ENCODE data around the gene COBL. TPM values are rescaled to one million over a fixed set of nuclear protein-coding genes. Genes with fewer than 3 reads are reported as not detected.

Gene COBL
- total RNA-seq, 4 donors from 2014 or later, result 62.4 to 114 (median 72.2) TPM

DNA sequence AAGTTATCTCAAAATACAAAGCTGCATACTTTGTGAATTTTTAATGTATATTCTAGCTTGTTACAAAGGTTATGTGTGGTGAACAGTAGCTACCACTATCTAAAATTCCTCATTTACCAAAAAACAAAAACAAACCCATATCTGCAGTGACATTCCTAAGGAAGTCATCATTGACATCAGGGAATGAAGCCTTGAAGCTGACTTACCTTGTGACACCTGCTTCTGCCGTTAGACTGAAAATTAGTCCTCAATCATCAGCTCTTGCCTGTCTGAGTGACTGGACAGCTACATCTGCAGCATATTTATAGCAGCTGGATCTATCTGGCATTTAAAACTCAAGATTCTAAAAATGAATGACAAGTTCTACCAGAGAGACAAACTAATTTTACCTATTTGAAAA, 43.2 kb downstream of the COBL start:
- Histone ChIP-seq H3K4me3 (no peak overlapping the region), H3K4me1 (no peaks in the 10 kb centered on the region), H3K27me3 (no peaks in the 10 kb centered on the region), H3K36me3 (no peaks in the 10 kb centered on the region), H3K9me3 (no peaks in the 10 kb centered on the region), H3K27ac (no peak overlapping the region)
- WGBS, 2 donors (ENCODE audit: low coverage in 1 of 2), result 91 to 100% methylated on average over 1 of the region's 1 CpG
- intact Hi-C loops (cut with DNase I; ENCODE audit: low total_unique reads), result no loop called here
- no peak for DNase-seq
- in situ Hi-C loops (cut with MboI; ENCODE audit: low pct_ligation_motif_present in 1 of 4, low pct_unique_long_range_greater_than_20kb in 1 of 4, low sequenced_read_pairs in 3 of 4), result no loop called here
- TF ChIP-seq POLR2AphosphoS5 (IDR thresholded peaks at IDR 0.05) (no peak), POLR2A (IDR thresholded peaks at IDR 0.05) (no peak), EP300 (IDR thresholded peaks at IDR 0.05; ENCODE audit: low read depth) (no peak)
- TF ChIP-seq, protein P1, sequence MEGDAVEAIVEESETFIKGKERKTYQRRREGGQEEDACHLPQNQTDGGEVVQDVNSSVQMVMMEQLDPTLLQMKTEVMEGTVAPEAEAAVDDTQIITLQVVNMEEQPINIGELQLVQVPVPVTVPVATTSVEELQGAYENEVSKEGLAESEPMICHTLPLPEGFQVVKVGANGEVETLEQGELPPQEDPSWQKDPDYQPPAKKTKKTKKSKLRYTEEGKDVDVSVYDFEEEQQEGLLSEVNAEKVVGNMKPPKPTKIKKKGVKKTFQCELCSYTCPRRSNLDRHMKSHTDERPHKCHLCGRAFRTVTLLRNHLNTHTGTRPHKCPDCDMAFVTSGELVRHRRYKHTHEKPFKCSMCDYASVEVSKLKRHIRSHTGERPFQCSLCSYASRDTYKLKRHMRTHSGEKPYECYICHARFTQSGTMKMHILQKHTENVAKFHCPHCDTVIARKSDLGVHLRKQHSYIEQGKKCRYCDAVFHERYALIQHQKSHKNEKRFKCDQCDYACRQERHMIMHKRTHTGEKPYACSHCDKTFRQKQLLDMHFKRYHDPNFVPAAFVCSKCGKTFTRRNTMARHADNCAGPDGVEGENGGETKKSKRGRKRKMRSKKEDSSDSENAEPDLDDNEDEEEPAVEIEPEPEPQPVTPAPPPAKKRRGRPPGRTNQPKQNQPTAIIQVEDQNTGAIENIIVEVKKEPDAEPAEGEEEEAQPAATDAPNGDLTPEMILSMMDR (IDR thresholded peaks at IDR 0.05), result no peak

DNA sequence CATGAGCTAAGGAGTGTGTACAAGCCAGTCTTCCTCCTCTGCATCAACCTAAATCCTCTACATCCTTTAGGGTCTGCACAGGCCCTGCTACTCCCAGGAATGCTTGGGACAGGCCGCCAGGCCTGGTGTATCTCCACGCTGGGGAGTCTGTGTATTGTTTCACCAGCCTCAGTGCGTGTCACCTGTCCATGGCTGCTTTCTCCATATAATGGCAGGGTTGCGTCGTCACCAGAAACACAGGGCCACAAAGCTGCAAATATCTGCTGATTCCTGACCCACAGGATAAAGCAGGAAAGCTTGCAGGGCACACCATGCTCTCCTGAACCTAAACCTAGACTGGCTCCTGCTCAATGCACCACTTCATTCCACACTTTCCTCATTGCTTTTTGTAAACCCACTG, 45.6 kb downstream of the COBL start:
- WGBS, 2 donors (ENCODE audit: low coverage in 1 of 2), result 84% methylated on average over 5 of the region's 5 CpGs; no CpG with 5 or more reads in 1 of the 2 donors
- H3K27me3 ChIP-seq, result no peaks in the 10 kb centered on the region
- H3K4me1 ChIP-seq, result peaks cover 0 to 2% (median under 1%) of the 10 kb centered on the region in 4 donors
- in situ Hi-C loops (cut with MboI; ENCODE audit: low pct_ligation_motif_present in 1 of 4, low pct_unique_long_range_greater_than_20kb in 1 of 4, low sequenced_read_pairs in 3 of 4) (no loop called here), intact Hi-C loops (cut with DNase I; ENCODE audit: low total_unique reads) (no loop called here)
- H3K9me3 ChIP-seq, result no peaks in the 10 kb centered on the region
- H3K4me3 ChIP-seq, result no peak overlapping the region
- no peaks in the 10 kb centered on the region for H3K36me3 ChIP-seq
- no peak for DNase-seq
- TF ChIP-seq POLR2AphosphoS5 (IDR thresholded peaks at IDR 0.05), result no peak
- TF ChIP-seq POLR2A (IDR thresholded peaks at IDR 0.05), result no peak
- TF ChIP-seq, protein P1 (IDR thresholded peaks at IDR 0.05), result no peak
- no peak for TF ChIP-seq EP300 (IDR thresholded peaks at IDR 0.05; ENCODE audit: low read depth)
- no peak overlapping the region for H3K27ac ChIP-seq

DNA sequence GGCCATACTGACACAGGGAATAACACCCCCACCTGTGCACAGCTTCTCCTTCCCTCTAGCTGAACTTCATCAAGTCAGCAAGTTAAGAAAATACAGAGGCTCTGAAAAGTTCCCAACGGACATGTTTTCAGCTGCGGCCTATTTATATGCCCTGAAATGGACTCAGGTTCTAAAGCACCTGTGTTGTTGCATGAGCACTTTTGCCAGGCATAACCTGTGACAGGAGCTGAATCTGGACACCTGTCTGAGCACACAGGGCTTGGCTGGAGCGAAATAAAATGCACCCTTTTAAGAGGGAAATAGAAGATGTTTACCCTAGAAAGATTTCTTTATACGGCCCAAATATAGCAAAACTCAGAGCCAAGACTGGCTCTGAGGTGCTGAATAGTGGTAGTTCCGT, 46.7 kb downstream of the COBL start:
- DNase-seq, result no peak
- in situ Hi-C loops (cut with MboI; ENCODE audit: low pct_ligation_motif_present in 1 of 4, low pct_unique_long_range_greater_than_20kb in 1 of 4, low sequenced_read_pairs in 3 of 4), result no loop called here
- TF ChIP-seq, protein P1 (IDR thresholded peaks at IDR 0.05), result no peak
- no peaks in the 10 kb centered on the region for H3K9me3 ChIP-seq
- WGBS, 2 donors (ENCODE audit: low coverage in 1 of 2), result 82% methylated on average over 5 of the region's 5 CpGs; no CpG with 5 or more reads in 1 of the 2 donors
- peaks cover 3 to 11% (median 7%) of the 10 kb centered on the region in 4 donors for H3K4me1 ChIP-seq
- no peak overlapping the region for H3K27ac ChIP-seq
- intact Hi-C loops (cut with DNase I; ENCODE audit: low total_unique reads), result no loop called here
- H3K27me3 ChIP-seq, result no peaks in the 10 kb centered on the region
- H3K4me3 ChIP-seq, result no peak overlapping the region
- H3K36me3 ChIP-seq, result no peaks in the 10 kb centered on the region

DNA sequence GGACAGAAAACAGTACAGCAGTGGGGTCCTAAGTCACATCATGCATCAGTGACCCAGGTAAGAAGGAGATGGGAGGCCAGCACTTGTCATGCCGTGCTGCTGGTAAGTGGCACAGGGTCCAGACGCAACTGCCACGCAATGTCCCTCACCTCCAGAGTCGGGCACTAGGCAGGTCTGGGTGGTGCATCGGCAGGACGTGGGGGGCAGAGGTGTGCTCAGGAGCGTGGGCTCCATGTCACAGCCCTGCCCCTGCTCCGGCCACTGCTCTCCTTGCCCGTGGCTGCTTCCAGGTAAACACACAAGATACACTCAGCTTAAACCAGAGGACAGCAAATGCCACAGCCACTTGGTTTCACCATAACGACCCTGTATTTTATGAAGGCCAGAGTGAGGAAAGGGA, 47.3 kb downstream of the COBL start:
- in situ Hi-C loops (cut with MboI; ENCODE audit: low pct_ligation_motif_present in 1 of 4, low pct_unique_long_range_greater_than_20kb in 1 of 4, low sequenced_read_pairs in 3 of 4) (no loop called here), intact Hi-C loops (cut with DNase I; ENCODE audit: low total_unique reads) (no loop called here)
- H3K4me3 ChIP-seq, result no peak overlapping the region
- no peaks in the 10 kb centered on the region for H3K27me3 ChIP-seq
- H3K9me3 ChIP-seq, result no peaks in the 10 kb centered on the region
- no peaks in the 10 kb centered on the region for H3K36me3 ChIP-seq
- H3K4me1 ChIP-seq, result peaks cover 3 to 17% (median 12%) of the 10 kb centered on the region in 4 donors
- TF ChIP-seq EP300 (IDR thresholded peaks at IDR 0.05; ENCODE audit: low read depth) (no peak), POLR2A (IDR thresholded peaks at IDR 0.05) (no peak), POLR2AphosphoS5 (IDR thresholded peaks at IDR 0.05) (no peak)
- TF ChIP-seq, protein P1 (IDR thresholded peaks at IDR 0.05), result no peak
- WGBS, 2 donors (ENCODE audit: low coverage in 1 of 2), result 86% methylated on average over 10 of the region's 10 CpGs; no CpG with 5 or more reads in 1 of the 2 donors
- DNase-seq, result no peak
- H3K27ac ChIP-seq, result no peak overlapping the region

Data from transverse colon (tissue), 4 donors.